Liver (tissue), 3 donors: ENCODE results near the gene POT1.

Source experiments
- EGR1 ChIP-seq, 2 donors: IDR thresholded peaks; 2 replicates each; pipeline ENCODE4 v1.6.1; 2016 to 2018; ENCODE audit warnings: antibody characterized with exemption in 2 of 2, low read depth in 2 of 2
- GABPA ChIP-seq, 2 donors: IDR thresholded peaks in 1 of 2; conservative IDR thresholded peaks in 1 of 2; 2 replicates each; pipeline ENCODE4 v1.6.1; 2016; ENCODE audit warnings: antibody characterized with exemption in 2 of 2, mild to moderate bottlenecking in 1 of 2, moderate library complexity in 1 of 2
- RXRA ChIP-seq, 2 donors: IDR thresholded peaks; 2 replicates each; pipeline ENCODE4 v1.6.1; 2017 to 2018; ENCODE audit warnings: antibody characterized with exemption in 2 of 2, mild to moderate bottlenecking in 1 of 2
- SP1 ChIP-seq: IDR thresholded peaks from 2 replicates; pipeline ENCODE4 v1.6.1; 2018; ENCODE audit warnings: antibody characterized with exemption, mild to moderate bottlenecking
- TF ChIP-seq, protein P1 (sequence below): fragments of 150-350 bp; IDR thresholded peaks from 2 replicates; pipeline ENCODE4 v1.5.1; 2017; ENCODE audit warnings: improper control_type of control experiment, low read depth, low read length; ENCODE audit not compliant: missing input control
- TF ChIP-seq, protein P2 (sequence below): IDR thresholded peaks from 2 replicates; pipeline ENCODE4 v1.6.1; 2016; ENCODE audit warnings: antibody characterized with exemption, mild to moderate bottlenecking
- TF ChIP-seq, protein P3 (sequence below): IDR thresholded peaks from 2 replicates; pipeline ENCODE4 v1.6.1; 2016; ENCODE audit warnings: antibody characterized with exemption
- donor health status: healthy.
- donor health status: healthy.

- TF ChIP-seq SP1 (no peak), GABPA (IDR thresholded peaks at IDR 0.05 in 1 of 2, conservative IDR thresholded peaks at IDR 0.05 in 1 of 2) (no peak), EGR1 (IDR thresholded peaks at IDR 0.05; ENCODE audit: low read depth in 2 of 2) (no peak), RXRA (IDR thresholded peaks at IDR 0.05) (no peak)
- TF ChIP-seq, protein P1, sequence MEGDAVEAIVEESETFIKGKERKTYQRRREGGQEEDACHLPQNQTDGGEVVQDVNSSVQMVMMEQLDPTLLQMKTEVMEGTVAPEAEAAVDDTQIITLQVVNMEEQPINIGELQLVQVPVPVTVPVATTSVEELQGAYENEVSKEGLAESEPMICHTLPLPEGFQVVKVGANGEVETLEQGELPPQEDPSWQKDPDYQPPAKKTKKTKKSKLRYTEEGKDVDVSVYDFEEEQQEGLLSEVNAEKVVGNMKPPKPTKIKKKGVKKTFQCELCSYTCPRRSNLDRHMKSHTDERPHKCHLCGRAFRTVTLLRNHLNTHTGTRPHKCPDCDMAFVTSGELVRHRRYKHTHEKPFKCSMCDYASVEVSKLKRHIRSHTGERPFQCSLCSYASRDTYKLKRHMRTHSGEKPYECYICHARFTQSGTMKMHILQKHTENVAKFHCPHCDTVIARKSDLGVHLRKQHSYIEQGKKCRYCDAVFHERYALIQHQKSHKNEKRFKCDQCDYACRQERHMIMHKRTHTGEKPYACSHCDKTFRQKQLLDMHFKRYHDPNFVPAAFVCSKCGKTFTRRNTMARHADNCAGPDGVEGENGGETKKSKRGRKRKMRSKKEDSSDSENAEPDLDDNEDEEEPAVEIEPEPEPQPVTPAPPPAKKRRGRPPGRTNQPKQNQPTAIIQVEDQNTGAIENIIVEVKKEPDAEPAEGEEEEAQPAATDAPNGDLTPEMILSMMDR = no peak
- TF ChIP-seq, protein P2, sequence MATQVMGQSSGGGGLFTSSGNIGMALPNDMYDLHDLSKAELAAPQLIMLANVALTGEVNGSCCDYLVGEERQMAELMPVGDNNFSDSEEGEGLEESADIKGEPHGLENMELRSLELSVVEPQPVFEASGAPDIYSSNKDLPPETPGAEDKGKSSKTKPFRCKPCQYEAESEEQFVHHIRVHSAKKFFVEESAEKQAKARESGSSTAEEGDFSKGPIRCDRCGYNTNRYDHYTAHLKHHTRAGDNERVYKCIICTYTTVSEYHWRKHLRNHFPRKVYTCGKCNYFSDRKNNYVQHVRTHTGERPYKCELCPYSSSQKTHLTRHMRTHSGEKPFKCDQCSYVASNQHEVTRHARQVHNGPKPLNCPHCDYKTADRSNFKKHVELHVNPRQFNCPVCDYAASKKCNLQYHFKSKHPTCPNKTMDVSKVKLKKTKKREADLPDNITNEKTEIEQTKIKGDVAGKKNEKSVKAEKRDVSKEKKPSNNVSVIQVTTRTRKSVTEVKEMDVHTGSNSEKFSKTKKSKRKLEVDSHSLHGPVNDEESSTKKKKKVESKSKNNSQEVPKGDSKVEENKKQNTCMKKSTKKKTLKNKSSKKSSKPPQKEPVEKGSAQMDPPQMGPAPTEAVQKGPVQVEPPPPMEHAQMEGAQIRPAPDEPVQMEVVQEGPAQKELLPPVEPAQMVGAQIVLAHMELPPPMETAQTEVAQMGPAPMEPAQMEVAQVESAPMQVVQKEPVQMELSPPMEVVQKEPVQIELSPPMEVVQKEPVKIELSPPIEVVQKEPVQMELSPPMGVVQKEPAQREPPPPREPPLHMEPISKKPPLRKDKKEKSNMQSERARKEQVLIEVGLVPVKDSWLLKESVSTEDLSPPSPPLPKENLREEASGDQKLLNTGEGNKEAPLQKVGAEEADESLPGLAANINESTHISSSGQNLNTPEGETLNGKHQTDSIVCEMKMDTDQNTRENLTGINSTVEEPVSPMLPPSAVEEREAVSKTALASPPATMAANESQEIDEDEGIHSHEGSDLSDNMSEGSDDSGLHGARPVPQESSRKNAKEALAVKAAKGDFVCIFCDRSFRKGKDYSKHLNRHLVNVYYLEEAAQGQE = no peak
- TF ChIP-seq, protein P3, sequence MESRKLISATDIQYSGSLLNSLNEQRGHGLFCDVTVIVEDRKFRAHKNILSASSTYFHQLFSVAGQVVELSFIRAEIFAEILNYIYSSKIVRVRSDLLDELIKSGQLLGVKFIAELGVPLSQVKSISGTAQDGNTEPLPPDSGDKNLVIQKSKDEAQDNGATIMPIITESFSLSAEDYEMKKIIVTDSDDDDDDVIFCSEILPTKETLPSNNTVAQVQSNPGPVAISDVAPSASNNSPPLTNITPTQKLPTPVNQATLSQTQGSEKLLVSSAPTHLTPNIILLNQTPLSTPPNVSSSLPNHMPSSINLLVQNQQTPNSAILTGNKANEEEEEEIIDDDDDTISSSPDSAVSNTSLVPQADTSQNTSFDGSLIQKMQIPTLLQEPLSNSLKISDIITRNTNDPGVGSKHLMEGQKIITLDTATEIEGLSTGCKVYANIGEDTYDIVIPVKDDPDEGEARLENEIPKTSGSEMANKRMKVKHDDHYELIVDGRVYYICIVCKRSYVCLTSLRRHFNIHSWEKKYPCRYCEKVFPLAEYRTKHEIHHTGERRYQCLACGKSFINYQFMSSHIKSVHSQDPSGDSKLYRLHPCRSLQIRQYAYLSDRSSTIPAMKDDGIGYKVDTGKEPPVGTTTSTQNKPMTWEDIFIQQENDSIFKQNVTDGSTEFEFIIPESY = no peak
Measured at GRCh38 chr7:124792002-124792401, 137.6 kb downstream of the POT1 start.
